ENCODE data around the gene AMMECR1.

Gene AMMECR1

GRCh38 chrX:110310896-110311295 lies 7.0 kb downstream of the AMMECR1 start:
- no peak for DNase-seq

GRCh38 chrX:110310000-110310790 lies 7.7 kb downstream of the AMMECR1 start:
- DNase-seq, result no peak

GRCh38 chrX:110308220-110308619 lies 9.7 kb downstream of the AMMECR1 start:
- DNase-seq, result no peak

DNA sequence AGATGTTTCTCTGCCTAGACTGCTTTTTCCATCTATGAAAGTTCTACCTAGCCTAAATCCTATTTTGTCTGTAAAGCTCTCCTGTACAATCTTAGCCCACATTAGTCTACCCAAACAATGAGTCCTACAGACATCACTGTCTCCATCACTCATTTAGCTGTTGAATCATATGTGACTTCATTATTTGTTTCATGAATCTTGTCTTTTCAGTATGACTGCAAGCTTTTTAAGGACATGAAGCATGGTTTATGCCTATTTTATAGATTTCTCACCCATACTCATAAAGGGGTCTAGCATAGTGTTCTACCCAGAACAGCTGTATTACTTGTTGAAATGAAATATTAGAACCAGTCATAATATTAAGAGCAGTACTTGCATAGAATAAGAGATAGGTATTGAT lies 13.0 kb downstream of the AMMECR1 start:
- DNase-seq, result no peak

DNA sequence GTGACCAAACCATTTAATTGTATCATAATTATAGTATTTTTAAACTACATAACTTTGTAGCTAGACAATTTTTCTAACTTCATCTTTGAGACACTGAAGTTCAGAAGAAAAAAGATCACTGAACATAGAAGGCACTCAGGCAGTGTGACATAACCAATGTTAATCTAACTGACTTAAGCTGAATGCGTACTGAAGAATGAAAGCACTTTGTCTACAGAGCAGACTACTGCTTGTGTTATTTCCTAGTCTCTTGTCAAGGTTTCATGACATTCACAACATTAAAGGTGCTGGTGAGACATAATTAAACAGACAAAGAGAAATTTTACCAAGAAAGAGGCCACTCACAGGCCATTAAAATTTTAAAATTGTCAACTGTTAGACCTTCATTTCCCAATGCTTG lies 13.5 kb downstream of the AMMECR1 start:
- DNase-seq, result no peak

DNA sequence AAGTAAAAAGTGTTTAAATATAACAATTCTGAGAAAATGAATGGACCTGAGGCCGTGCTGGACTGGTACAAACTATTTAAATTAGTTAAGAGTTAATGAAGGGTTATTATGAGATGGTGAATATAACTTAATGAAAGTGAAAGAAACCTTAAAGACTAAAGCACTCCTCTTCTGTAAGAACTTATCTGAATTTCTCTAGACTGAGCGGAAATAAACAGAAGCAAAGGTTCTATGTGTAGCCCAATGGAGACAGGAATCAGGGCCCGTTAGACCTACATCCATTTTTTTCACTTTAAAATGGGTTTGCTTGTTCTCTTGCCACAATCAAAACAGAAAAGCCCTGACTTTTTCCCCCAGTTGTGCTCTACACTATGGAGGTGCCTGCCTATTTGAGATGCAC lies 14.9 kb downstream of the AMMECR1 start:
- DNase-seq, result no peak

GRCh38 chrX:110301194-110301593 lies 16.7 kb downstream of the AMMECR1 start:
- DNase-seq, result no peak

DNA sequence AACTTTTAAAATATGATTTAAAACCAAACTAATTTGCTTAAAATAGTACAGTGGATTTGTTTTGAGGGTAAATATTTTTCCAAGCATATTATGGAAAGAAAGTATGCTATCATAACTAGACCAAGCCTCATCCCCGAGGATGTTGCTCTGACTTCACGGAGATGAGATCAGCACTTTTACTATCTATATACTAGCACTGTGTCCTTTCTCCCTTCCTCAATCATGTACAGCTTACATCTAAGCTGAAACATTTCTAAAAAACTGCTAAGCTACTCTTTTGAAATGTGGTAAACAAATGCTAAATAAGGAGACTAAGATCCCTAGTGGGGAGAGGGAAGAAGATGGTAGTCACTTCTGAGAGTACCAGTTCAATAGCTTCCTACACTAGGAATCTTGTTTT lies 23.8 kb downstream of the AMMECR1 start:
- DNase-seq, result no peak

- DNase-seq, result no peak
These were observed 24.2 kb downstream of the AMMECR1 start for GRCh38 chrX:110293658-110294057.

- no peak for DNase-seq
These were observed 30.3 kb downstream of the AMMECR1 start for GRCh38 chrX:110287605-110288004.

DNA sequence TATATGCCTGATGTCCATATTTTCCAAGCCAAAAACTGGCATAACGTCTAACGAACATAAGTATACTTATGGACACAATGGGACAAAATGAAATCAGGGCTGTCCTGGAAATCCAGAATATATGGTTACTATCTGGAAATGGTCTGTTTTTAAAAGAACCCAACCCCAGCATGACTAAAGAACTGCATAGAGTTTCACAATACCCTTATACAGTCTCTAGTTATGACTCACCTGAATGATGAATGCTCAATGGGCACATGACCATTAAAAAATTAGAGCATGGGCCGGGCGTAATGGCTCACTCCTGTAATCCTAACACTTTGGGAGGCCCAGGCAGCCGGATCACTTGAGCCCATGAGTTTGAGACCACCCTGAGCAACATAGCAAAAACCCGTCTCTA lies 31.8 kb downstream of the AMMECR1 start:
- DNase-seq, result no peak

DNA sequence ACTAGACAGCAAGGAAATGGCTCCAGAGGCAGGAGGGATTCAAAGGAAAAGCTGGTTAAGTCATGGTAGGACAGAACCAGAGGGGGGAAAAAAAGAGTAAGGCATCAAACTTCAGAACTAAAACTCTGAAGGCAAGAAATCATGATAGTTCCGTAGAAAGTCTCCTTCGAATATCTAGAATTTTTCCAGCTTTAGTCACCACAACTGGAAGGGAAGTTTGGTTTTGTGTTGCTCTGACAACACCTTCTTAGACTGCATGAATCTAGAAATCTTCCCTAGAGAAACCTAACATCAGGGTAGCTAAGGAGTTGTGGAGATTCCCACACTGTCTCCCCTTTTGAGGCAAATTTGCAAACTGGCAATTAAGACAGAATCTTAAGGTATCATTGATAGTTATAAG lies 33.7 kb downstream of the AMMECR1 start:
- no peak for DNase-seq

GRCh38 chrX:110282922-110283321 lies 35.0 kb downstream of the AMMECR1 start:
- no peak for DNase-seq

- DNase-seq, result no peak
These were observed 36.5 kb downstream of the AMMECR1 start for GRCh38 chrX:110281377-110281776.

DNA sequence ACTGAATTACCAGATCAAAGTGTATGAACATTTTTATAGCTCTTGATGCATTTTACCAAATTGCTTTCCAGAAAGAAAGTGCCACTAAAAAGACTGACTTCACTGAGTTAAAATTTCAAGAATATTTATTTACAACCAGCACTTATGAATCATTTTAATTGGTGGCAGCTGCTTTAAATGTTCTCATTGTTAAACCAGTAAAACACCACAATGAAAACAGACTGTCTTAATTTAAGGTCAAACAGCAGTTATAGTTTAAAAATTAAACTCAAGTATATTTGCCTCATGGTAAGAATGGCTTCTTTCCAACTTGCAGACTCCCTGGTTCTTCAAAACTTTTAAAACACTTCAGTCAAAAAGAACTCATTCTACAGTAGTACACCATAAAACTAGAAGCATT lies 36.9 kb downstream of the AMMECR1 start:
- no peak for DNase-seq

GRCh38 chrX:110277609-110278008 lies 40.3 kb downstream of the AMMECR1 start:
- DNase-seq, result no peak

GRCh38 chrX:110276778-110277177 lies 41.1 kb downstream of the AMMECR1 start:
- no peak for DNase-seq

- DNase-seq, result no peak
These were observed 49.0 kb downstream of the AMMECR1 start for GRCh38 chrX:110268886-110269285.

DNA sequence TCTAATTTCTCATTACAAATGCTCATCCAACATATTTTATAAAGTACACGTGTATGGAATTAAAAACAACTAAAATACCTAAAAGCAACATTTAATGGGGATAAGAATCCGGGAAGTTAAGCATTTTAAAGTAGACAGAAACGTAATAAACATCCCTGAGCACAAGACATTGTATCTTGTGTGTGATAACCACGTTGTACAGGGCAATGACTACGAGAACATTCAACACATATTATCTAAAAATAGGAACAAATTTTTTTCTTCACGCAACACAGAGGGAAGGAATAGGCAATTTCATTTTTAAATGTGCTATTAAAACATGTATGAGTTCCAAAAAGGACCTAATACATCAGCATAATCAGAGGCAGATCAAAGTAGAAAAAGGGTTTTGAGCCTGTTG lies 49.5 kb downstream of the AMMECR1 start:
- DNase-seq, result no peak

DNA sequence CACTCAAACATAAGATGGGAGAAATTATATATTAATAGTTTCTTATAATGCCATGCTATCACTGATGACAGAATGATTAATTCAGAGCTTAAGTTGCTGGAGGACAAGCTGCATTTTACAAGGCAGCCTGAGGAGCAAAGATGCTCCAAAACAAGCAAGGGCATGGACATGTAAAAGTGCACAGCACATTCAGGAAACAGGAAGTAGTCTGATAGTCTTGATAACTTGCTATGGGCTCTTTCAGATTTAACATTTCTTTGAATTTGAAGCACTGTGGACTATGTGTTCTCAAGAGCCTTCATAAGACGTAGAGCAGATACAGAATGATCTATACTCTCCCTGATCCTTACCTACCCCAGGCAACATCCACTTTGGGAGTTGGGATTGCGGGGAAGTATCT lies 50.0 kb downstream of the AMMECR1 start:
- no peak for DNase-seq

DNA sequence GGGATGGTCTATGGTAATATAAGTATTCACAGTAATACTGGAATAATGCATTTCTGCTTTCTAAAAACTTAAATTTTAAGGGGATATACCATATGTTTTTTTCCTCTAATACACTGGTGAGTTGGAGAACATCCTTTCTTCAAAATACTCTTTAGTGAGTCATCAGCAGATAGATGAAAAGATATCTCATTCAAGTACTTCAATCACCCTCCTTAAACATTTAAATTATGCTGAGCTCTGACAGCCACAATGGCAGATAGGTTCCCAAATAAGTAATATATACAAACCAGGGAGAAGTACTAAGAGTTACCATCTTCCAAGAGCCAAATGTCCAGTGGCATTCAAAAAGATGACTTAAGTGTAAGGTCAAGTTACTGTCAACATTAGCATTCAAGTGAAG lies 52.2 kb downstream of the AMMECR1 start:
- no peak for DNase-seq

DNA sequence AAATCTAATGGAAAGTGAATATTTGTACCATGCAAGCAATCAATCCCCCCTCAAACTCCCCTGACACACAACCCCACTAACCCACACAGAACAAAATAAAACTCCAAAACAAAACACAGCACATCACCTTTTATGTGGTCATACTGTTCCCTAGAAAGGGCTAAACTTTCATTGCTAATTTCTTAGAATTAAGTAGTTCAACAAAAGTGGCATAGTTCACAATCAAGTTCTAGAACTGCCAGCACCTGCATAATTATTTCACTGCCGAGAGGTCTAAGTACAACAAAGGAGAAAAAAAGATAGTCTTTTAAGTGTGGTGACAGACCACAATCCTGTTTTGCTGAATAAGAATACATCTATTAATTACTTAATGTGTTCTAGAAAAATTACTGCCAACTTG lies 58.8 kb downstream of the AMMECR1 start:
- no peak for DNase-seq

- no peak for DNase-seq
These were observed 59.3 kb downstream of the AMMECR1 start for GRCh38 chrX:110258552-110258951.

DNA sequence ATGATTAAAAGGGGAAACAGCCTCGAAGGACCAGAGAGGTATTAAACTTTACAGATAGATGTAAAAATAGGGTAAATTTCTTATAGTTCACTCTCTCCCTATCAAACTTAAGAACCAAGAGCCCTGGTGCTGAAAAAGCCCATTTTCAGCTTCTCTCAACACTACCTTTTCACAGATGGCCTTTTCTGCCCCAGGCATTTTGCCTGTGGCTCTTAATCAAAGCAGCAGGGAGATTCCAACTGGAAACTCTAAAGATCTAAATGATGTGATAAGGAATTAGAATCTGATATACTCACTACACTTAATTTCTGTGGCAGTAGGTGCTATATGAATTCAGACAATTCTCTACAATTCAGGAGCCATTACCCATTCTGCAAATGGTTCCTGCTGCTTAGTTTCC lies 60.0 kb downstream of the AMMECR1 start:
- DNase-seq, result no peak

DNA sequence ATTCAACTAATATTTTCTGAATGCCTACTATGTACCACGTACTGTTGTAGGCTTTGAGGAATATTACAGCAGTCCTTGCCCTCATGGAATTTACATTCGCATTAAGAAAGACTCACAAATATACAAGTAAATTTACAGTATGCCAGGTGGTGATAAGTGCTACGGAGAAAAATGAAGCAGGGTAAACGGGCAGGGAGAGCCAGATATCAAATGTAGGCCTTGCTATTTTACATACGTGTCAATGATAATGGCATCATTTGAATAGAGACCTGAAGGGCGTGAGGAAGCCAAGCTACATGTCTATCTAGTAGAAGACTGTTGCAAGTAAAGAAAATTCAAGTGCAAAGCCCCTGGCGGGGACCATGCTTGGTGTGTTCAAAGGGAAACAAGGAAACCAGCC lies 65.2 kb downstream of the AMMECR1 start:
- DNase-seq, result no peak
